GM12864 (cell line): ENCODE results near the gene LEFTY1.
"Not testable (repeated sequence)": the region's sequence is repeated elsewhere in the genome, so short reads cannot be mapped to it uniquely, and the experiment has no call there.

Experiments used
- DNase-seq: peaks from one replicate; pipeline ENCODE4 v3.0.0-alpha.2; 2011; ENCODE audit warnings: low read depth
- H3K4me3 ChIP-seq: 2 replicates; pipeline ENCODE4 v1.5.1; 2011; ENCODE audit warnings: mild to moderate bottlenecking, low read depth, low read length, control low read depth
- TF ChIP-seq, protein P1 (sequence below): IDR thresholded peaks from 2 replicates; pipeline ENCODE4 v1.5.1; 2011; ENCODE audit warnings: low read depth, mild to moderate bottlenecking, moderate library complexity, low read length, control low read depth, inconsistent platforms; ENCODE audit errors: missing control alignments

LEFTY1 gene

DNA sequence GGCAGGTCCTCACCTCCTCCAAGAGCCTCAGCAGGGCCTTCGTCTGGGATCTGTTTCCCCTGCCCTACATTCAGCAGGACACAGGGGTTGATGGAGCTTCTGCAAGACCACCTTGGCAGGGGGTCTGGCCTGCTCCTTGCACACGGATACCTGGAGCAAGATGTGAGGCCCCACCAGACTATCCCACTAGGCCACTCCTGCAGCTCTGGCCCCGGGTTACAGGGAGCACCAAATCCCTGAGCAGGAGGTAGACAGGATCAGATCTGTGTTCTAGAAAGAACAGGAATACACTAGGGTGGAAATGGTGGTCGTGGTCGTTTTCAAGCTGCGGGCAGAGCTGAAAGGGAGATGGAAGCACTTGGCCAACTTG, 45.5 kb downstream of the LEFTY1 start:
- TF ChIP-seq, protein P1, sequence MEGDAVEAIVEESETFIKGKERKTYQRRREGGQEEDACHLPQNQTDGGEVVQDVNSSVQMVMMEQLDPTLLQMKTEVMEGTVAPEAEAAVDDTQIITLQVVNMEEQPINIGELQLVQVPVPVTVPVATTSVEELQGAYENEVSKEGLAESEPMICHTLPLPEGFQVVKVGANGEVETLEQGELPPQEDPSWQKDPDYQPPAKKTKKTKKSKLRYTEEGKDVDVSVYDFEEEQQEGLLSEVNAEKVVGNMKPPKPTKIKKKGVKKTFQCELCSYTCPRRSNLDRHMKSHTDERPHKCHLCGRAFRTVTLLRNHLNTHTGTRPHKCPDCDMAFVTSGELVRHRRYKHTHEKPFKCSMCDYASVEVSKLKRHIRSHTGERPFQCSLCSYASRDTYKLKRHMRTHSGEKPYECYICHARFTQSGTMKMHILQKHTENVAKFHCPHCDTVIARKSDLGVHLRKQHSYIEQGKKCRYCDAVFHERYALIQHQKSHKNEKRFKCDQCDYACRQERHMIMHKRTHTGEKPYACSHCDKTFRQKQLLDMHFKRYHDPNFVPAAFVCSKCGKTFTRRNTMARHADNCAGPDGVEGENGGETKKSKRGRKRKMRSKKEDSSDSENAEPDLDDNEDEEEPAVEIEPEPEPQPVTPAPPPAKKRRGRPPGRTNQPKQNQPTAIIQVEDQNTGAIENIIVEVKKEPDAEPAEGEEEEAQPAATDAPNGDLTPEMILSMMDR = no peak
- no peak overlapping the region for H3K4me3 ChIP-seq
- DNase-seq = no peak

DNA sequence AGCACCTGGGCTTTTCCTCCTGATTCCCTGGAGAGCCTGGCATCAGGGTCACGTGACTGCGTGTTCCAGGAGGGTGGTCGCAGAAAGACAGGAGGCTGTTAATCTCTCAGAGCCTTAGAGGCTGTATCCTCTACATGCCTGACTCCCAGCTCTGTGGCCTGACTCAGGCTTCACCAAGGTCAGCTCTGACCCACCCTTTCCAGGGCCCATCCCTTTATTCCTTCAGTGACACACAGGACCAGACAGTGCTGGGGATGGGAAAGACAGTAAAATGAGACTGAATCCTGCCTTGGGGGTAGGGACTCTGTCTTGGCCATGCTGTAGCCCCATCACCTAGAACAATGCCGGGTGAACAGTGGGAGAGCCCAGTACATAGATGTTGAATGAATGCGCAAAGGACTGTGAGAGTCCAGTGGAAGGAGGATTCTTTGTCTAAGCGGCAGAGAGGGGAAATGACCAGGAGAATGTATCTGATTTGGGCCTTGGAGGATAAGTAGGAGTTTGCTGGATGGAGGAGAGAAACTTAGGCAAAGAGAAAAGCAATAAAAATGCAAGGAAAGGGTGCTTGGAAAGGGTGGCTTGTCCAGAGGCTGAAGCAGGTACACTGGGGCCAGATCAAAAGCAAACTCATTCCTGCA, 46.0 kb downstream of the LEFTY1 start:
- TF ChIP-seq, protein P1 = no peak
- no peak overlapping the region for H3K4me3 ChIP-seq
- DNase-seq = no peak

DNA sequence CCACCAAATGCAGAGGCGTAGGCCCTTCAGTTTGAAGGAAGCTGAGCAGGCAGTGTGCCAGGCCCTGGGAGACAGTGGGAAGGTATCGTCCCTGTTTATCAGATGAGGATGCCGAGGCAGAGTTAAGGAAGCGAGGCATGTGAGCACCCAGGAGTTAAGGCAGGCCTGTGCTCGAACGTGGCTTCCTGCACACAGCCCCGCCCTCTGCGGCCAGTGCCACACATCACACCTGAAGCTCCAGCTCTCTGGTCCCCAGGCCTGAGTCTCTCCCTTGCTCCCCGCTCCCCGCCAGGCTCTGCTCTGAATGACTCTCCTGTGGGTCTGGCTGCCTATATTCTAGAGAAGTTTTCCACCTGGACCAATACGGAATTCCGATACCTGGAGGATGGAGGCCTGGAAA, 46.9 kb downstream of the LEFTY1 start:
- TF ChIP-seq, protein P1 = no peak
- DNase-seq = no peak
- no peak overlapping the region for H3K4me3 ChIP-seq

DNA sequence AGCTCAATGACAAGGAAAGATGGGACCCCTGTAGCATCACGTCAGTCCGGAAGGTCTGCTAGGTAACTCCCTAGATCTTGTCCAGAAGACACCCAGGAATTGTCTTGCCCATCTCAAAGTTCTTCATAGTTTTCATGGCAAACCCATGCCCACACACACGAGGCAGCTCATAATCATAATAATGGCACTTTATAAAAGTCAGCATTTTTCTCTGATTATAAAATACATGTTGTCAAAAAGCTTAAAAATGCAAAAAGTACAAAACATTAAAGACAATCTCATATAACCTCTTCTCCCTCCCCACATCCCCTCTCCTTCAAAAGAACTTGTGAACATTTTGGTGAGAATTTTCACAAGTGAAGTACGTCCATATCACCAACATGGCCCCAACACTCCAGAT, 48.2 kb downstream of the LEFTY1 start:
- DNase-seq = no peak
- TF ChIP-seq, protein P1 = no peak
- H3K4me3 ChIP-seq = no peak overlapping the region

DNA sequence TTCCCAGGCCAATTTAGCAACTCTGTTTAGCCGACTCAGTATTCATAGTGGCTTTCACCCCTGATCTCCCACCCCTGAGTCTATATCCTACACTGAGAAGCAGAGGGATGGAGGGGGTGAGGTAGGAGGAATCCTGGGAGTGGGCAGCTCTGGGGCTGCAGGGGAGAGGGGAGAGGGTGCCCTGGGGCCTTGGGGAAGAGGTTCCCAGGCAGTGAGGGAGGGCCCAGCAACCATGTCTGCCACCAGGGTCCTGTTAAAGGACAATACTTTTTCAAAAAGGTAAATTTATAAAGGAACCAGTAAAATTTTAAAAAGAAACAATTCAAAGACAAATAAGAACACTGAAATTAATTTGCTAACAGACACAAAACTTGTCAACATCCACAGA, 48.7 kb downstream of the LEFTY1 start:
- H3K4me3 ChIP-seq = no peak overlapping the region
- TF ChIP-seq, protein P1 = no peak
- no peak for DNase-seq

DNA sequence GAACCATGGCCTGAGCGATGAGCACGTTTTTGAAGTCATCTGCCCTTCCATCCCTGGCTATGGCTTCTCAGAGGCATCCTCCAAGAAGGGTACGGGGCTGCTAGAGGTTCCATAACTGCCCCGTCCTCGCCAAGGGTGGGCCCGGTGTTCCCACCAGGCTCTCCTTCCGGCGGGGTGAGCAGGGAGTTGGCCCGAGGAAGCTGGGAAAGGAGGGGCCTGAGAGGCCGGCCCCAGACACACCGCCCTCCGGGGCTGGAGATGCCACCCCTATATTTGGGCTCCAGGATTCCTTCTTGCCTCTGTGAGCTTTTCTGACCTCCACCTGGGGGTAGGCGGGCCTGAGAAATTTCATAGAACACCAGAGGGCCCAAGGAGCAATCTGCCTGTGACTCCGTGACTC, 50.2 kb downstream of the LEFTY1 start:
- H3K4me3 ChIP-seq = no peak overlapping the region
- DNase-seq = no peak
- TF ChIP-seq, protein P1 = no peak

DNA sequence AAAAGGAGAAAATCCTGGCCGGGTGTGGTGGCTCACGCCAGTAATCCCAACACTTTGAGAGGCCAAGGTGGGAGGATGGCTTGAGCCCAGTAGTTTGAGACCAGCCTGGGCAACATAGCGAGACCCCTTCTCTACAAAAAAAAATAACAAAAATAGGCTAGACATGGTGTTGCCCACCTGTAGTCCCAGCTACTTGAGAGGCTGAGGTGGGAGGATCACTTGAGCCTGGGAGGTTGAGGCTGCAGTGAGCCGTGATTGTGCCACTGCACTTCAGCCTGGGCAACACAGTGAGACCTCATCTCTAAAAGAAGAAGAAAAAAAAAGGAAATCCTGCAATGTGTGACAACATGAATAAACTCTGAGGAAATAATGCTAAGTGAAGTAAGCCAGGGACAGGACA, 52.6 kb downstream of the LEFTY1 start:
- not testable (repeated sequence) for H3K4me3 ChIP-seq, DNase-seq
